PC-9 (cell line): ENCODE results near the gene ANKRD33B. TPM values are rescaled to one million over a fixed set of nuclear protein-coding genes. Genes with fewer than 3 reads are reported as not detected.

Source experiments
- BruUV-seq: library from RNA; stranded (reverse); fragments of 400-500 nt; replicated peaks from 2 replicates; lab custom pipeline; 2021; lab: Mats Ljungman, UMichigan
- CTCF ChIA-PET: fragments of 300-600 bp; sonication (Branson Sonifier 250); formaldehyde crosslinking; loops from one replicate; lab custom pipeline; 2022; ENCODE audit warnings: antibody characterized with exemption; lab: Charles Lee
- POLR2A ChIA-PET: fragments of 300-600 bp; sonication (Branson Sonifier 250); formaldehyde crosslinking; loops from one replicate; lab custom pipeline; 2022; ENCODE audit warnings: antibody characterized with exemption; ENCODE audit not compliant: unreplicated experiment; lab: Charles Lee
- DNase-seq, 2 experiments: peaks; one replicate each; pipeline versions ENCODE4 v3.0.0 to v3.0.0-alpha.2; 2015 to 2022; ENCODE audit warnings: mixed read lengths in 1 of 2
- H2AFZ ChIP-seq: fragments of 200-600 bp; sonication (generic); 2 replicates; pipeline ENCODE4 v1.8.1; 2017; ENCODE audit warnings: antibody characterized with exemption
- H3F3A ChIP-seq: fragments of 200-600 bp; sonication (generic); 2 replicates; pipeline ENCODE4 v1.8.1; 2017; ENCODE audit warnings: antibody characterized with exemption, mild to moderate bottlenecking, low read depth; ENCODE audit not compliant: insufficient read depth
- H3K27ac ChIP-seq: fragments of 200-600 bp; sonication (generic); 2 replicates; pipeline ENCODE4 v1.6.1; 2016; ENCODE audit warnings: mixed run types
- H3K27me3 ChIP-seq: fragments of 200-600 bp; sonication (generic); 2 replicates; pipeline ENCODE4 v1.6.1; 2016; ENCODE audit warnings: low read depth, mixed run types; ENCODE audit not compliant: insufficient read depth
- H3K36me3 ChIP-seq: fragments of 200-600 bp; sonication (generic); 2 replicates; pipeline ENCODE4 v1.6.1; 2016; ENCODE audit warnings: low read depth, mixed run types
- H3K4me1 ChIP-seq: fragments of 200-600 bp; sonication (generic); replicated peaks from 2 replicates; pipeline ENCODE4 v1.6.1; 2016; ENCODE audit warnings: mixed run types; ENCODE audit not compliant: insufficient read depth
- H3K4me2 ChIP-seq: fragments of 200-600 bp; sonication (generic); 2 replicates; pipeline ENCODE4 v1.6.1; 2017; ENCODE audit warnings: mixed run types
- H3K4me3 ChIP-seq: fragments of 200-600 bp; sonication (generic); 2 replicates; pipeline ENCODE4 v1.6.1; 2016; ENCODE audit warnings: mixed run types
- H3K79me2 ChIP-seq: fragments of 200-600 bp; sonication (generic); 2 replicates; pipeline ENCODE4 v1.6.1; 2017; ENCODE audit warnings: low read depth, mixed run types
- H3K9me2 ChIP-seq: fragments of 200-600 bp; sonication (generic); 2 replicates; pipeline ENCODE4 v1.8.1; 2017; ENCODE audit warnings: mild to moderate bottlenecking; ENCODE audit not compliant: insufficient read depth
- H3K9me3 ChIP-seq: fragments of 200-600 bp; sonication (generic); 2 replicates; pipeline ENCODE4 v1.8.1; 2016; ENCODE audit warnings: low read depth; ENCODE audit not compliant: insufficient read depth
- H4K20me1 ChIP-seq: fragments of 200-600 bp; sonication (generic); 2 replicates; pipeline ENCODE4 v1.8.1; 2017; ENCODE audit not compliant: insufficient read depth
- EZH2 ChIP-seq: fragments of 200-600 bp; sonication (generic); IDR thresholded peaks from 2 replicates; pipeline ENCODE4 v1.8.0; 2017; ENCODE audit warnings: antibody characterized with exemption, low read depth
- intact Hi-C: fragments of 100-400 bp; cut with micrococcal nuclease; formaldehyde crosslinking; loops from one replicate; pipeline ENCODE4 v1.10.0; 2022; ENCODE audit not compliant: unreplicated experiment
- total RNA-seq: library from RNA; stranded (reverse); gene quantifications from 2 replicates; pipeline ENCODE4 v1.2.3, GENCODE V29; 2021
- TF ChIP-seq, protein P1 (sequence below): fragments of 200-600 bp; sonication (generic); conservative IDR thresholded peaks from 2 replicates; pipeline ENCODE4 v1.6.1; 2017; ENCODE audit warnings: mixed run types, antibody characterized with exemption, mild to moderate bottlenecking, moderate library complexity

Gene ANKRD33B
- total RNA-seq, 1 experiment from 2014 or later: 32.1 TPM

- no peak overlapping the region for H2AFZ ChIP-seq
Observed at GRCh38 chr5:10585518-10585915, 21.6 kb downstream of the ANKRD33B start.

DNA sequence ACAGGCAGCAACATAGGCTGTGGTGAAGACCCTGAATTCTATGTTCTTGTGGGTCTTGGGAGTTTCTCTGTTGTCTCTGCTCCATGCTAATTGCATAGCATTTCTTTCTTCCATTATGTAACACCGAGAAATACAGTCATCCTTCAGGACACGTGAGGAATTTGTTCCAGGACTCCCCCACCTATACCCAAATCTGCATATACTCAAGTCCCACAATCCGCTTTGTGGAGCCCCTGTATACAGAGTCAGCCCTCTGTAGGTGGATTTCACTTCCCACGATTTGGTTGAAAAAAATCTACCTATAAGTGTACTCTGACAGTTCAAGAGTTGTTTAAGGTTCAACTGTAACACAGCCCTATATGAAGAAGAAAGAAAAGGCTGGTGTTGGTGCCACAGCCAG, 22.1 kb downstream of the ANKRD33B start:
- no peaks in the 10 kb centered on the region for H3K36me3 ChIP-seq
- no TSS peak for BruUV-seq
- H3K79me2 ChIP-seq: 0 out of 2 replicates have a peak, but pooled peaks cover 15% of the 10 kb centered on the region
- DNase-seq: no peak
- no peaks in the 10 kb centered on the region for H4K20me1 ChIP-seq
- peaks cover 8% of the 10 kb centered on the region; the same call in 1 of the 2 replicates for H3F3A ChIP-seq
- H3K9me2 ChIP-seq: no peaks in the 10 kb centered on the region
- ChIA-PET POLR2A (no interaction called here), CTCF (interaction anchor here (0.6 kb wide), 1 partner anchor 10 kb away, joined by 3 read pairs; no protein-coding TSS in a partner anchor)
- no peaks in the 10 kb centered on the region for H3K9me3 ChIP-seq
- TF ChIP-seq EZH2: no peak
- TF ChIP-seq, protein P1, sequence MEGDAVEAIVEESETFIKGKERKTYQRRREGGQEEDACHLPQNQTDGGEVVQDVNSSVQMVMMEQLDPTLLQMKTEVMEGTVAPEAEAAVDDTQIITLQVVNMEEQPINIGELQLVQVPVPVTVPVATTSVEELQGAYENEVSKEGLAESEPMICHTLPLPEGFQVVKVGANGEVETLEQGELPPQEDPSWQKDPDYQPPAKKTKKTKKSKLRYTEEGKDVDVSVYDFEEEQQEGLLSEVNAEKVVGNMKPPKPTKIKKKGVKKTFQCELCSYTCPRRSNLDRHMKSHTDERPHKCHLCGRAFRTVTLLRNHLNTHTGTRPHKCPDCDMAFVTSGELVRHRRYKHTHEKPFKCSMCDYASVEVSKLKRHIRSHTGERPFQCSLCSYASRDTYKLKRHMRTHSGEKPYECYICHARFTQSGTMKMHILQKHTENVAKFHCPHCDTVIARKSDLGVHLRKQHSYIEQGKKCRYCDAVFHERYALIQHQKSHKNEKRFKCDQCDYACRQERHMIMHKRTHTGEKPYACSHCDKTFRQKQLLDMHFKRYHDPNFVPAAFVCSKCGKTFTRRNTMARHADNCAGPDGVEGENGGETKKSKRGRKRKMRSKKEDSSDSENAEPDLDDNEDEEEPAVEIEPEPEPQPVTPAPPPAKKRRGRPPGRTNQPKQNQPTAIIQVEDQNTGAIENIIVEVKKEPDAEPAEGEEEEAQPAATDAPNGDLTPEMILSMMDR: no peak
- no peak overlapping the region for H3K27ac ChIP-seq
- intact Hi-C loops: no loop called here
- H2AFZ ChIP-seq: no peak overlapping the region
- H3K4me3 ChIP-seq: no peak overlapping the region
- H3K4me1 ChIP-seq: peaks cover 32% of the 10 kb centered on the region
- H3K27me3 ChIP-seq: no peaks in the 10 kb centered on the region
- no peak overlapping the region for H3K4me2 ChIP-seq

More at GRCh38 chr5:10585518-10585915, 21.6 kb downstream of the ANKRD33B start:
- intact Hi-C loops: no loop called here
- Histone ChIP-seq H3K4me2 (no peak overlapping the region), H3K79me2 (0 out of 2 replicates have a peak, but pooled peaks cover 15% of the 10 kb centered on the region), H3K27ac (no peak overlapping the region), H3K36me3 (no peaks in the 10 kb centered on the region), H3K4me3 (no peak overlapping the region), H4K20me1 (no peaks in the 10 kb centered on the region), H3F3A (peaks cover 4% of the 10 kb centered on the region; the same call in 1 of the 2 replicates), H3K9me2 (no peaks in the 10 kb centered on the region), H3K4me1 (peaks cover 30% of the 10 kb centered on the region), H3K27me3 (no peaks in the 10 kb centered on the region), H3K9me3 (no peaks in the 10 kb centered on the region)
- ChIA-PET CTCF (no interaction called here), POLR2A (interaction anchor here (0.6 kb wide), 1 partner anchor 44 kb away, joined by 3 read pairs; no protein-coding TSS in a partner anchor)
- BruUV-seq: no TSS peak
- no peak for DNase-seq
- TF ChIP-seq, protein P1: no peak
- no peak for TF ChIP-seq EZH2

- no peak overlapping the region for H2AFZ ChIP-seq
- DNase-seq: no peak
- CTCF ChIA-PET: interaction anchor here (0.6 kb wide), 1 partner anchor 11 kb away, joined by 3 read pairs; no protein-coding TSS in a partner anchor
- H3K4me1 ChIP-seq: peaks cover 32% of the 10 kb centered on the region
- H3K36me3 ChIP-seq: no peaks in the 10 kb centered on the region
- no peaks in the 10 kb centered on the region for H3K27me3 ChIP-seq
- peaks cover 13% of the 10 kb centered on the region; the same call in 1 of the 2 replicates for H3F3A ChIP-seq
- no TSS peak for BruUV-seq
- POLR2A ChIA-PET: interaction anchor here (0.7 kb wide), 1 partner anchor 285 kb away, joined by 7 read pairs; no protein-coding TSS in a partner anchor
- H3K4me3 ChIP-seq: no peak overlapping the region
- H3K4me2 ChIP-seq: no peak overlapping the region
- no peaks in the 10 kb centered on the region for H3K9me3 ChIP-seq
- H3K9me2 ChIP-seq: no peaks in the 10 kb centered on the region
- no peaks in the 10 kb centered on the region for H4K20me1 ChIP-seq
- intact Hi-C loops: no loop called here
- H3K79me2 ChIP-seq: 0 out of 2 replicates have a peak, but pooled peaks cover 15% of the 10 kb centered on the region
- no peak for TF ChIP-seq EZH2
- TF ChIP-seq, protein P1: no peak
- H3K27ac ChIP-seq: no peak overlapping the region
Observed at GRCh38 chr5:10586555-10586954, 22.7 kb downstream of the ANKRD33B start.
